ENCODE measurements around the gene TMEM151A.

TMEM151A gene

DNA sequence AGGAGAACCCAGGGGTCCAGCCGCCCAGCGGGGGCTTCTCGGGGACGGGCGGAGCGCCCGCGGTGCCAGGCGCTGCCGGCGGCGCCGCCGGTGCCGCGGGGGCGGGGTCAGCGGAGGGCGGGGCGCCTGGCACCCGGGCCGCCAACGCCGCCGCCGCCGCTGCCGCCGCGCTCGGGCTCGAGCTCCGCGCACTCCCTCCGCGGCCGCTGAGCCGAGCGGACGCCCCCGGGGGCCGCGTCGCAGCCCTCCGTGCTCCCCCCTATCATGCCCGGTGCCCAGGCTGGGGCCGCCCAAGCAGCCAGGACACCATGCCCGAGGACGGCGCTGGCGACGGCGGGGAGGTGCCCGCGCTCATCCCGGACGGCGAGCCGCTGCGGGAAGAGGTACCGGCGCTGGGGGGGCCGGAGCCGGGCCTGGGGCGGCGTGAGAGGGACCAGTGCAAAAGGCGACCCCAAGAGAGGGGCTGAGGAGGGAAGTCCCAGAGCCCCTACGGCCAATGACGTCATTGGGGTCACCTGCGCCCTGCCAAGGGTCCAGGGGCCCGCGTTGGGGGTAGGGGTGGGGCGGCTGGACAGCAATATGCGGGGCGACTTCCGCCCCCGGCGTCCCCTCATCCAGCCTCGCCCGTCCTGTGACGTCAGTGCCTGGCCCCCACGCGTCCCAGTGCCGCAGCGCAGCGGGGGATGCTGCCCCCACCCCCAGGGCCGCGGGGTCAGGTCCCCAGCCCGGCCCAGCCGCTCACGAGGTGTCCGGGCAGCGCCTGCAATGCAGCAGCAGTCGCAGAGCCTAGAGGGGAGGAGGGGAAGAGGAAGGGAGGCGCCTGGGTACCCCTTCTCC, at the start of gene TMEM151A:
TSS of gene TMEM151A (plus strand) at position 189 of the 837 bp plus-strand sequence. CDS start at position 309, 120 bp downstream.
- Histone ChIP-seq H3K27me3 (ENCODE audit: insufficient read depth, low read length, poor library complexity, severe bottlenecking) (no peaks in the 10 kb centered on the region), H3K4me3 (ENCODE audit: low read length, poor library complexity, severe bottlenecking) (no peak within 1 kb of the TSS), H3K9me2 (replicated peaks; ENCODE audit: low read depth, low read length) (no peaks in the 10 kb centered on the region), H3K36me3 (ENCODE audit: insufficient read depth, low read length) (no peaks in the 10 kb centered on the region), H4K20me1 (ENCODE audit: insufficient read depth, low read length, poor library complexity, severe bottlenecking) (no peaks in the 10 kb centered on the region), H2AFZ (ENCODE audit: low read length) (no peak within 1 kb of the TSS), H3K4me1 (ENCODE audit: insufficient read depth, low read length, poor library complexity, severe bottlenecking) (peaks cover 22% of the 10 kb centered on the region), H3K9ac (ENCODE audit: low read depth, low read length, poor library complexity, severe bottlenecking) (no peak within 1 kb of the TSS), H3K4me2 (ENCODE audit: low read depth, low read length, poor library complexity, severe bottlenecking) (no peak within 1 kb of the TSS), H3K79me2 (ENCODE audit: insufficient read depth, low read length) (peaks cover 14% of the 10 kb centered on the region), H3K9me3 (ENCODE audit: insufficient read depth, low read depth, low read length) (no peaks in the 10 kb centered on the region), H3F3A (ENCODE audit: low read depth) (no peaks in the 10 kb centered on the region)
- TF ChIP-seq, protein P1, sequence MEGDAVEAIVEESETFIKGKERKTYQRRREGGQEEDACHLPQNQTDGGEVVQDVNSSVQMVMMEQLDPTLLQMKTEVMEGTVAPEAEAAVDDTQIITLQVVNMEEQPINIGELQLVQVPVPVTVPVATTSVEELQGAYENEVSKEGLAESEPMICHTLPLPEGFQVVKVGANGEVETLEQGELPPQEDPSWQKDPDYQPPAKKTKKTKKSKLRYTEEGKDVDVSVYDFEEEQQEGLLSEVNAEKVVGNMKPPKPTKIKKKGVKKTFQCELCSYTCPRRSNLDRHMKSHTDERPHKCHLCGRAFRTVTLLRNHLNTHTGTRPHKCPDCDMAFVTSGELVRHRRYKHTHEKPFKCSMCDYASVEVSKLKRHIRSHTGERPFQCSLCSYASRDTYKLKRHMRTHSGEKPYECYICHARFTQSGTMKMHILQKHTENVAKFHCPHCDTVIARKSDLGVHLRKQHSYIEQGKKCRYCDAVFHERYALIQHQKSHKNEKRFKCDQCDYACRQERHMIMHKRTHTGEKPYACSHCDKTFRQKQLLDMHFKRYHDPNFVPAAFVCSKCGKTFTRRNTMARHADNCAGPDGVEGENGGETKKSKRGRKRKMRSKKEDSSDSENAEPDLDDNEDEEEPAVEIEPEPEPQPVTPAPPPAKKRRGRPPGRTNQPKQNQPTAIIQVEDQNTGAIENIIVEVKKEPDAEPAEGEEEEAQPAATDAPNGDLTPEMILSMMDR (conservative IDR thresholded peaks at IDR 0.05; ENCODE audit: low read length), result no peak
- TF ChIP-seq EZH2phosphoT487 (IDR thresholded peaks at IDR 0.05; ENCODE audit: borderline replicate concordance), result no peak

- no peak for TF ChIP-seq EZH2phosphoT487 (IDR thresholded peaks at IDR 0.05; ENCODE audit: borderline replicate concordance)
- TF ChIP-seq, protein P1 (conservative IDR thresholded peaks at IDR 0.05; ENCODE audit: low read length), result no peak
- Histone ChIP-seq H3K9me3 (ENCODE audit: insufficient read depth, low read depth, low read length) (no peaks in the 10 kb centered on the region), H3K4me2 (ENCODE audit: low read depth, low read length, poor library complexity, severe bottlenecking) (no peak overlapping the region), H3F3A (ENCODE audit: low read depth) (no peaks in the 10 kb centered on the region), H3K36me3 (ENCODE audit: insufficient read depth, low read length) (no peaks in the 10 kb centered on the region), H3K9ac (ENCODE audit: low read depth, low read length, poor library complexity, severe bottlenecking) (no peak overlapping the region), H4K20me1 (ENCODE audit: insufficient read depth, low read length, poor library complexity, severe bottlenecking) (no peaks in the 10 kb centered on the region), H3K9me2 (replicated peaks; ENCODE audit: low read depth, low read length) (no peaks in the 10 kb centered on the region), H3K27me3 (ENCODE audit: insufficient read depth, low read length, poor library complexity, severe bottlenecking) (no peaks in the 10 kb centered on the region), H3K4me1 (ENCODE audit: insufficient read depth, low read length, poor library complexity, severe bottlenecking) (no peaks in the 10 kb centered on the region), H2AFZ (ENCODE audit: low read length) (no peak overlapping the region), H3K79me2 (ENCODE audit: insufficient read depth, low read length) (no peaks in the 10 kb centered on the region), H3K4me3 (ENCODE audit: low read length, poor library complexity, severe bottlenecking) (no peak overlapping the region)
Measured at GRCh38 chr11:66242095-66242765, 49.5 kb upstream of the TMEM151A start.

GRCh38 chr11:66243782-66244535, 47.7 kb upstream of the TMEM151A start:
- H3K27me3 ChIP-seq (ENCODE audit: insufficient read depth, low read length, poor library complexity, severe bottlenecking), result no peaks in the 10 kb centered on the region
- H3F3A ChIP-seq (ENCODE audit: low read depth), result no peaks in the 10 kb centered on the region
- TF ChIP-seq EZH2phosphoT487 (IDR thresholded peaks at IDR 0.05; ENCODE audit: borderline replicate concordance), result no peak
- TF ChIP-seq, protein P1 (conservative IDR thresholded peaks at IDR 0.05; ENCODE audit: low read length), result no peak
- no peak overlapping the region for H3K4me3 ChIP-seq (ENCODE audit: low read length, poor library complexity, severe bottlenecking)
- no peaks in the 10 kb centered on the region for H4K20me1 ChIP-seq (ENCODE audit: insufficient read depth, low read length, poor library complexity, severe bottlenecking)
- no peaks in the 10 kb centered on the region for H3K4me1 ChIP-seq (ENCODE audit: insufficient read depth, low read length, poor library complexity, severe bottlenecking)
- no peak overlapping the region for H3K9ac ChIP-seq (ENCODE audit: low read depth, low read length, poor library complexity, severe bottlenecking)
- H3K9me2 ChIP-seq (replicated peaks; ENCODE audit: low read depth, low read length), result no peaks in the 10 kb centered on the region
- no peak overlapping the region for H3K4me2 ChIP-seq (ENCODE audit: low read depth, low read length, poor library complexity, severe bottlenecking)
- H3K9me3 ChIP-seq (ENCODE audit: insufficient read depth, low read depth, low read length), result no peaks in the 10 kb centered on the region
- no peak overlapping the region for H2AFZ ChIP-seq (ENCODE audit: low read length)
- H3K36me3 ChIP-seq (ENCODE audit: insufficient read depth, low read length), result no peaks in the 10 kb centered on the region
- no peaks in the 10 kb centered on the region for H3K79me2 ChIP-seq (ENCODE audit: insufficient read depth, low read length)
